CD8-positive, alpha-beta memory T cell (primary cell): Measurements from ENCODE around the gene CA10. TPM values are rescaled to one million over a fixed set of nuclear protein-coding genes. Genes with fewer than 3 reads are reported as not detected.

Experiments used
- CTCF ChIA-PET: fragments of 350-600 bp; sonication (Branson Sonifier 250); formaldehyde crosslinking; loops from one replicate; lab custom pipeline; 2021; ENCODE audit warnings: antibody characterized with exemption; lab: Charles Lee
- POLR2A ChIA-PET: fragments of 350-600 bp; sonication (Branson Sonifier 250); formaldehyde crosslinking; loops from one replicate; lab custom pipeline; 2021; ENCODE audit warnings: antibody characterized with exemption; lab: Charles Lee
- DNase-seq, 5 donors: peaks; one replicate each; pipeline versions ENCODE4 v3.0.0 to v3.0.0-alpha.2; 2020 to 2022; ENCODE audit warnings: mixed read lengths in 1 of 5
- H3K27ac ChIP-seq: one replicate; pipeline ENCODE4 v1.7.0; 2013; ENCODE audit warnings: low read depth, mild to moderate bottlenecking, low read length, moderate library complexity
- H3K27me3 ChIP-seq: 2 replicates; pipeline ENCODE4 v1.7.0; 2013; ENCODE audit warnings: low read length, mild to moderate bottlenecking; ENCODE audit not compliant: insufficient read depth, poor library complexity, severe bottlenecking
- H3K36me3 ChIP-seq: 2 replicates; pipeline ENCODE4 v1.7.0; 2013; ENCODE audit warnings: mild to moderate bottlenecking, low read length, moderate library complexity; ENCODE audit not compliant: insufficient read depth
- H3K4me1 ChIP-seq: 2 replicates; pipeline ENCODE4 v1.7.0; 2013; ENCODE audit warnings: mild to moderate bottlenecking, low read length, moderate library complexity; ENCODE audit not compliant: insufficient read depth
- H3K4me3 ChIP-seq: 2 replicates; pipeline ENCODE4 v1.7.0; 2013; ENCODE audit warnings: mild to moderate bottlenecking, low read length
- H3K9me3 ChIP-seq: 2 replicates; pipeline ENCODE4 v1.7.0; 2013; ENCODE audit warnings: mild to moderate bottlenecking, low read length
- H3K27ac Mint-ChIP-seq, 8 donors: one replicate each; pipeline ENCODE4 v1.8.0; 2020 to 2021; ENCODE audit warnings: mixed read lengths in 8 of 8, mild to moderate bottlenecking in 6 of 8, inconsistent platforms in 3 of 8, moderate library complexity in 3 of 8
- H3K27me3 Mint-ChIP-seq, 2 donors: one replicate each; pipeline ENCODE4 v1.8.0; 2020 to 2021; ENCODE audit warnings: mixed read lengths in 2 of 2, mild to moderate bottlenecking in 1 of 2, moderate library complexity in 1 of 2
- H3K36me3 Mint-ChIP-seq, 3 donors: one replicate each; pipeline ENCODE4 v1.8.0; 2020 to 2021; ENCODE audit warnings: mixed read lengths in 3 of 3, inconsistent platforms in 1 of 3, mild to moderate bottlenecking in 1 of 3
- H3K4me1 Mint-ChIP-seq, 3 donors: one replicate each; pipeline ENCODE4 v1.8.0; 2020 to 2021; ENCODE audit warnings: mixed read lengths in 3 of 3, inconsistent platforms in 1 of 3, mild to moderate bottlenecking in 1 of 3
- H3K4me3 Mint-ChIP-seq, 7 donors: one replicate each; pipeline ENCODE4 v1.8.0; 2020 to 2021; ENCODE audit warnings: mixed read lengths in 7 of 7, mild to moderate bottlenecking in 6 of 7, moderate library complexity in 4 of 7, inconsistent platforms in 2 of 7
- H3K9me3 Mint-ChIP-seq, 5 donors: one replicate each; pipeline ENCODE4 v1.8.0; 2020 to 2022; ENCODE audit warnings: mixed read lengths in 5 of 5, mild to moderate bottlenecking in 3 of 5, moderate library complexity in 2 of 5, inconsistent platforms in 1 of 5
- polyA plus RNA-seq: library from polyadenylated mRNA; unstranded; fragments of 300-500 nt; fragmentation: Illumina TruSeq; gene quantifications from one replicate; pipeline ENCODE4 v1.2.3, GENCODE V29; 2021
- total RNA-seq, 2 experiments: library from RNA; stranded (reverse); gene quantifications; one replicate each; pipeline ENCODE4 v1.2.3, GENCODE V29; 2021

CA10 gene
- total and polyA plus RNA-seq, 3 experiments from 2014 or later: 0.18 TPM; not detected in 2

DNA sequence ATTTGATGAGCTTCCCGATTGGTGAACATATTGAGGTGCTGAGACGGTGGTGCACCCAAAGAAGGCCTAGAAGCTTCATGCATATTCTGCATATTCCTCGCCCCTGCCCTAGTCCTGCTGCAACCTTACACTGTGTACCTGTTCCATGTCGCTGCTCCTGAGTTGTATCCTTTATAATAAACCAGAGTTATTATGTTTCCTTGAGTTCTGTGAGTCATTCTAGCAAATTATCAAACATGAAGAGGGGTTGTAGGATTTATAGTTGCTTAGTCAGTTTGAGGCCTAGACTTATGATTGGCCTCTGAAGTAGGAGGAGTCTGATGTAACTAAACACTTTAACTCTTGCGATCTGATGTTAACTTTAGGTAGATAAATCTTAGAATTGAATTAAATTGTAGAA lies 436.8 kb downstream of the CA10 start:
- Histone ChIP-seq H3K4me1 (no peaks in the 10 kb centered on the region), H3K36me3 (no peaks in the 10 kb centered on the region), H3K9me3 (no peaks in the 10 kb centered on the region), H3K27ac (no peak overlapping the region), H3K27me3 (no peaks in the 10 kb centered on the region), H3K4me3 (no peak overlapping the region)
- Mint-ChIP-seq H3K4me3 (no peak overlapping the region), H3K27ac (no peak overlapping the region), H3K4me1 (no peaks in the 10 kb centered on the region), H3K36me3 (no peaks in the 10 kb centered on the region), H3K9me3 (peaks cover 0 to 6% (median 2%) of the 10 kb centered on the region in 5 donors), H3K27me3 (no peaks in the 10 kb centered on the region)
- ChIA-PET CTCF (no interaction called here), POLR2A (no interaction called here)
- no peak for DNase-seq

DNA sequence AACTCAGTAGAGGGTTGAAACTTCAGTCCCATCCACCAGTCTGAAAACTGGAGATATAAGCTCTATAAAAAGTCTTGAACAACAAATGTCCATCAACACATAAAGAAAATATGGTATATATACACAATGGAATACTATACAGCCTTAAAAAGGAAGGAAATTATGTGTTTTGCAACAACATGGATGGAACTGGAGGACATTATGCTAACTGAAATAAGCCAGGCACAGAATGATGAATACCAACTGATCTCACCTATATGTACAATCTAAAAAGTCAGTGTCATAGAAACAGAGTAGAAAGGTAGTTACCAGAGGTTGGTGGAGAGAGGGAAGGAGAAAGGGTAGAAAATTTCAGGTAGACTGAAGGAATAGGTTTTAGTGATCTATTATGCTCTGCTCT lies 438.1 kb downstream of the CA10 start:
- H3K36me3 ChIP-seq: no peaks in the 10 kb centered on the region
- POLR2A ChIA-PET: no interaction called here
- CTCF ChIA-PET: no interaction called here

DNA sequence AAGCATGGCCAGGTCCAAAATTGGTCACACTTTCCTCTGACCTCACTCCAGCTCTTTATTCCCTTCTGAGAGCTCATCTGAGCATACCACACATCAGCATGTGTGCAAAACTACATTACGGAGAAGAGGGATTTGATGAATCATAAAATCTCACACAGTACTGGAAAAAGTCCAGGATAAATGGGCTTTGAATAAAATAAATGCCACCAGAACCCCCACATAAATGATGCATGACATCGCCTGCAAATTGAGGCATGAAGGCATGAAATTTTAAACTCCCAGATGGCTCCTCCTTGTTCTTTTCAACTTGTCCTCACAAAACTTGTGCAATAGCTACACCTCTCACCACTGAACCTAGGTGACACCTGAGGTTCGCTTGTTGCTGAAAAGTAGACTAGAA lies 439.5 kb downstream of the CA10 start:
- no peak overlapping the region for H3K27ac Mint-ChIP-seq
- Histone ChIP-seq H3K36me3 (no peaks in the 10 kb centered on the region), H3K27ac (no peak overlapping the region), H3K4me1 (no peaks in the 10 kb centered on the region), H3K9me3 (no peaks in the 10 kb centered on the region), H3K4me3 (no peak overlapping the region), H3K27me3 (no peaks in the 10 kb centered on the region)
- H3K4me1 Mint-ChIP-seq: no peaks in the 10 kb centered on the region
- ChIA-PET POLR2A (no interaction called here), CTCF (no interaction called here)
- DNase-seq: no peak
- no peaks in the 10 kb centered on the region for H3K36me3 Mint-ChIP-seq
- peaks cover 0 to 6% (median 2%) of the 10 kb centered on the region in 5 donors for H3K9me3 Mint-ChIP-seq
- no peaks in the 10 kb centered on the region for H3K27me3 Mint-ChIP-seq
- H3K4me3 Mint-ChIP-seq: no peak overlapping the region

More for the DNA sequence above, 438.1 kb downstream of the CA10 start:
- Histone ChIP-seq H3K4me3 (no peak overlapping the region), H3K27me3 (no peaks in the 10 kb centered on the region), H3K27ac (no peak overlapping the region), H3K9me3 (no peaks in the 10 kb centered on the region), H3K4me1 (no peaks in the 10 kb centered on the region)
- Mint-ChIP-seq H3K4me1 (no peaks in the 10 kb centered on the region), H3K27ac (no peak overlapping the region), H3K27me3 (no peaks in the 10 kb centered on the region), H3K4me3 (no peak overlapping the region), H3K36me3 (no peaks in the 10 kb centered on the region), H3K9me3 (peaks cover 0 to 6% (median 2%) of the 10 kb centered on the region in 5 donors)
- DNase-seq: no peak

DNA sequence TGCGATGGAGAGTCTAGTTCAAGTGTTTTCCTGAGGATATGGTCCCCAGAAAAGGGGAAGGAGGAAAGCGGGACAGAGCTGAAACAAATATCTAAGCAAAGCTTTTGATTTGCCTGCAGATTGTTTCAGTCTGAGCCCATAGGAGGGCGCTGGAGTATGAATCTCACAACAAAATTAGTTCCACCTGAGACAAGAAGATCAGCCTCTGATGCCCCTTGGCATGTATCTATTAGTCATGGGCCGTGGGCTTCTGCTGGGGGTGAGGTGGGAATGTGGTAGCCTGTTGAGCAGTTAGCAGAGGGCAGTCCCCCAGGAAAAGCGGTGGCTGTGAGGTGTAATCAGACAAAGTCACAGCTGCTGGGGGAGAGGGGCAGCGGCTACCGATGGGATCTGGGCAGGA lies 446.9 kb downstream of the CA10 start:
- no peak overlapping the region for H3K4me3 ChIP-seq
- no peaks in the 10 kb centered on the region for H3K36me3 ChIP-seq
- no peak overlapping the region for H3K27ac ChIP-seq
- no peaks in the 10 kb centered on the region for H3K4me1 ChIP-seq
- no peaks in the 10 kb centered on the region for H3K4me1 Mint-ChIP-seq
- no peak overlapping the region for H3K27ac Mint-ChIP-seq
- H3K9me3 ChIP-seq: no peaks in the 10 kb centered on the region
- H3K36me3 Mint-ChIP-seq: no peaks in the 10 kb centered on the region
- peaks cover 16 to 18% of the 10 kb centered on the region in 2 donors for H3K27me3 Mint-ChIP-seq
- ChIA-PET POLR2A (no interaction called here), CTCF (interaction anchor here (0.9 kb wide), 1 partner anchor 13 kb away, joined by 3 read pairs; no protein-coding TSS in a partner anchor)
- H3K4me3 Mint-ChIP-seq: no peak overlapping the region
- DNase-seq: no peak
- no peaks in the 10 kb centered on the region for H3K27me3 ChIP-seq
- peaks cover 0 to 2% (median 0%) of the 10 kb centered on the region in 5 donors for H3K9me3 Mint-ChIP-seq

DNA sequence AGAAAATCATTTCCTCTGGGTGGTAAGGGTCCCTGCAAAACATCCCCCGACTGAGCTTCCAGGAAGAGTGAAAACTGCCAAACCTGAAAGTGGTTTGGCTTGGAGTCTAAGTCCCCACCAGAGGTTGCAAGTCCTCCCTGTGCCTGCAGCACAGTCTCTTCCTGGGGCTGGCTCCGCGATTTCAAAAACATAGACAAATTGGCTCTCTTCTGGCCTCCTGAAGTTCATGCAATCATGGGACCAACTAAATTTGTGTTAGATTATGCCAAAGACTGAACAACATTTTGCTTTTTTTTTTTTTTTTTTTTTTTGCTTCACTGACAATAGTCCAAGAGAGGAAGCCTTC lies 447.9 kb downstream of the CA10 start:
- no peak for DNase-seq
- CTCF ChIA-PET: no interaction called here
- Histone ChIP-seq H3K4me1 (no peaks in the 10 kb centered on the region), H3K9me3 (no peaks in the 10 kb centered on the region), H3K27me3 (no peaks in the 10 kb centered on the region), H3K36me3 (no peaks in the 10 kb centered on the region), H3K27ac (no peak overlapping the region), H3K4me3 (no peak overlapping the region)
- POLR2A ChIA-PET: no interaction called here
- peaks cover 0 to 2% (median 0%) of the 10 kb centered on the region in 5 donors for H3K9me3 Mint-ChIP-seq
- no peak overlapping the region for H3K27ac Mint-ChIP-seq
- no peaks in the 10 kb centered on the region for H3K36me3 Mint-ChIP-seq
- H3K27me3 Mint-ChIP-seq: peaks cover 16 to 18% of the 10 kb centered on the region in 2 donors
- H3K4me1 Mint-ChIP-seq: no peaks in the 10 kb centered on the region
- peak overlapping the region in 1 of 7 donors; percentile 23 for H3K4me3 Mint-ChIP-seq

DNA sequence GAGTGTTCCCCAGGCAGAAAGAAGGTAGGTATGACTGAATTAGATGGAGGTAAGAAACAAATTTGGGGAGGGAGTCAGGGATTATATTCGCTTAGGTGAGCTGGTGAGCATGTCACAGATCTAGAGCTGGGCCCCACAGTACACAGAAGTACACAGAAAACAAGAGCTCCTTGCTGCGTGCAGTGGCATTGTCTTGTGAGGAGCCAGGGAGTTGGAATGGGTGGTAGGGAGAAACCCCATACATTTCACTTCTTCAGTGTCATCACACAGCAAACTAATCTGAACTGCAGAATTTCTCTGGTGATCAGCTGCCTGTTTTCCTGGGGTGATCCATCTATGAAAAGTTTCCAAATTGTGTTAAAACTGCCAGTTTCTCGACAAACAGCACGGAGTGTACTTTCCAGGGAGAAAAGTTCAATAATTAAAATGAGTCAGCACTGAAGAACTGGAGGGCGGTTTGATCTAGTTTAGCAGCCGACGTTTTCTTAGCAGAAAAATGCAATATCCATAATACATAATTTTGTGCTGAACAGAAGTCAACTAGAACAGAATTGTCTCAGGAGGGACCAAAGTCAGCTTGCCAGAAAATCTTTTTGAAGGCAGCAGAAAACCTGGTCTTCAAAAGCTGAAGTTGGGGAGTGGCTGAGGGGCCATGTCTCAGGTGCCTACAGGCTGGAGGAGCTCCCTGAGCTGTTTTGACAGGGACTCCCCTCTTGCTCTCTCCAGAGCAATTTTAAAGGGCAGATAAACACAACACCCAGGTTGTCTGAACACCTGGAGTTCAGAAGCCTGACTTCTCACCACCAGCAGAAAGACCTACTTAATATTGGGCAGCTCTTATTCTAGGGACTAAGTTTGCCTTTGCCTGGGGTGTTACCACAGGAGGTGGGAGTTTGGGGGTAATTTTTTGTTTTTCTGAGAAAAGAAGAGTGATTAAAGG lies 448.6 kb downstream of the CA10 start:
- H3K9me3 Mint-ChIP-seq: peaks cover 0 to 2% (median 0%) of the 10 kb centered on the region in 5 donors
- H3K4me1 Mint-ChIP-seq: no peaks in the 10 kb centered on the region
- peak overlapping the region in 1 of 7 donors; percentile 28 for H3K4me3 Mint-ChIP-seq

DNA sequence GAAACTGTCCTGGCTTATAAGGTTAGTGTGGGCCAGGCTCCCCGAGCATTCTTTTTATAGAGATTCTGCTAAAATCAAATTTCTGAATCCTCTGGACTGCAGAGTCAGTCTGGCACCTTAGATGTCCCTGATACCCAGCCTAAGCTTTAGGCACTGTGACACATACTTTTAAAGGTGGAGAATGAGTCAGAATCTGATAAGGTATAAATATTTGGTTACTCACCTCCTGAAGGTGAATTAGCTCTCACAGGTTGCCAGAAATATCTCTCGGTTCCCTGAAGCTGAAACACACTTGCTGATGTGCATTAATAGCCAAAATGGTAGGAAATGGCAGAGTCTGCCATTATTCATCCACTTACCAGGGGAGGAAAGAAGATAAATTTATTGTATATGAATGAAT lies 451.3 kb downstream of the CA10 start:
- no peaks in the 10 kb centered on the region for H3K27me3 ChIP-seq
- POLR2A ChIA-PET: no interaction called here
- H3K4me1 Mint-ChIP-seq: no peaks in the 10 kb centered on the region
- no peak overlapping the region for H3K4me3 Mint-ChIP-seq
- no peaks in the 10 kb centered on the region for H3K4me1 ChIP-seq
- H3K36me3 Mint-ChIP-seq: no peaks in the 10 kb centered on the region
- CTCF ChIA-PET: no interaction called here
- no peak overlapping the region for H3K4me3 ChIP-seq
- peaks cover 0 to 2% (median 0%) of the 10 kb centered on the region in 5 donors for H3K9me3 Mint-ChIP-seq
- H3K9me3 ChIP-seq: no peaks in the 10 kb centered on the region
- H3K27me3 Mint-ChIP-seq: peaks cover 14 to 18% of the 10 kb centered on the region in 2 donors
- no peaks in the 10 kb centered on the region for H3K36me3 ChIP-seq
- H3K27ac ChIP-seq: no peak overlapping the region
- no peak overlapping the region for H3K27ac Mint-ChIP-seq
- no peak for DNase-seq

More for the DNA sequence above, 448.6 kb downstream of the CA10 start:
- CTCF ChIA-PET: no interaction called here
- Histone ChIP-seq H3K36me3 (no peaks in the 10 kb centered on the region), H3K4me1 (no peaks in the 10 kb centered on the region), H3K27ac (no peak overlapping the region), H3K4me3 (no peak overlapping the region), H3K9me3 (no peaks in the 10 kb centered on the region), H3K27me3 (no peaks in the 10 kb centered on the region)
- Mint-ChIP-seq H3K27me3 (peaks cover 16 to 18% of the 10 kb centered on the region in 2 donors), H3K36me3 (no peaks in the 10 kb centered on the region), H3K27ac (no peak overlapping the region)
- no peak for DNase-seq
- POLR2A ChIA-PET: no interaction called here

DNA sequence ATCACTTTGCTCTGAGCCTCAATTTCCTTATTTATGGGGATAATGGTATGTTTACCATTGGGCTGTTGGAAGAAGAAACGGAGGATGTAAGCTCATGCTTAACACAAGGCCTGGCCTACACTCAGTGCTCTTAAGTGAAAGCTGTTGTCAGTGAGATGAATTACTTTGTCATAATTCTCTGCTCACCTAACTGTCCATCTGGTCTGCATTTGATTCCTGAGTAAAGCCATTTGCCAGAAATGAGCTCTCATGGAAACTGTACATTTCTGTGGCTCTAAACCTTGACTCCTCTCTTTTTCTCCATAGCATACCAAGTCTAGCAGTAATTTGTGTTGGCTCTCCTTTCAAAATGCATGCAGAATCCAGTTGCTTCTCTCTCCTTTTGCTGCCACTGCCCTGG lies 452.4 kb downstream of the CA10 start:
- ChIA-PET CTCF (no interaction called here), POLR2A (no interaction called here)
- Histone ChIP-seq H3K27me3 (no peaks in the 10 kb centered on the region), H3K36me3 (no peaks in the 10 kb centered on the region), H3K27ac (no peak overlapping the region), H3K9me3 (no peaks in the 10 kb centered on the region), H3K4me3 (no peak overlapping the region), H3K4me1 (no peaks in the 10 kb centered on the region)
- no peaks in the 10 kb centered on the region for H3K4me1 Mint-ChIP-seq
- DNase-seq: no peak
- peaks cover 10 to 15% of the 10 kb centered on the region in 2 donors for H3K27me3 Mint-ChIP-seq
- no peak overlapping the region for H3K4me3 Mint-ChIP-seq
- peaks cover 0 to 2% (median 0%) of the 10 kb centered on the region in 5 donors for H3K9me3 Mint-ChIP-seq
- no peak overlapping the region for H3K27ac Mint-ChIP-seq
- no peaks in the 10 kb centered on the region for H3K36me3 Mint-ChIP-seq
